Measurements from ENCODE around the gene GRM1.

The GRM1 gene

GRCh38 chr6:146337376-146337775 lies 308.5 kb downstream of the GRM1 start:
- DNase-seq: no peak

- no peak for DNase-seq
Observed at GRCh38 chr6:146339716-146340115, 310.9 kb downstream of the GRM1 start.

DNA sequence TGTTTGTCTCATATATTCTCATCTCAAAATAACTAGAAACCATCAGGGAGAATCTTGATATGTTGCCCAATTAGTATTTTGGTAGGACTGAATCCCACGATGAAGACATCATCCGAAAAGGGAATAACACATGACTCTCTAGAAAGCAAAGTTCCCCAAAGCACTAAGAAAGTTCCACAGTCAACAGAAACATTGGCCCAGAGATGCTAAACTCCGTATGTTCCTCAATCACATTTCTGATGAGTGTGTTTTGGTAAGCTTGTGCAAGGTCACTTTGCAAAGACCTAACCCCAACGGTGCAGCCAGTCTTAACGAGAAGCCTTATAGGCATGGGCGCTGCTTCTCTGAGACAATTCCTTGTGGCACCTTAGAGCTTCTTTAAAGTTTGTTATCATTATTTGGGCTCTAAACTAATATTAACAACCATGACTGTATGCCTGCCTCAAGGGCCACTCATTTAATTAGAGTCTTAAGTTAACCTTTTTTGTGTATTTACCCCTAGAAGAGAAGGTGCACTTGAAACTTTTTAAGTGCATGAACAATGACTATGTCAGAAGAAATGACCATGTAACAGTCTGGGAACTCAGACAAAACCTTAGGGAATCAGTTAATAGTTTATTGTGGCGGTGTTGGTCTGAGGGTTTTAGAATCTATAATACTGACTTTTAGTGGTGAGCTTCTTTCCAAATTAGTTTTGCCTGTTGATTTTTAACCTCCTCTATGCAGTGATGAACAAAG lies 312.8 kb downstream of the GRM1 start:
- no peak for DNase-seq

GRCh38 chr6:146345598-146345997 lies 316.7 kb downstream of the GRM1 start:
- DNase-seq: no peak

GRCh38 chr6:146347090-146347489 lies 318.2 kb downstream of the GRM1 start:
- no peak for DNase-seq

DNA sequence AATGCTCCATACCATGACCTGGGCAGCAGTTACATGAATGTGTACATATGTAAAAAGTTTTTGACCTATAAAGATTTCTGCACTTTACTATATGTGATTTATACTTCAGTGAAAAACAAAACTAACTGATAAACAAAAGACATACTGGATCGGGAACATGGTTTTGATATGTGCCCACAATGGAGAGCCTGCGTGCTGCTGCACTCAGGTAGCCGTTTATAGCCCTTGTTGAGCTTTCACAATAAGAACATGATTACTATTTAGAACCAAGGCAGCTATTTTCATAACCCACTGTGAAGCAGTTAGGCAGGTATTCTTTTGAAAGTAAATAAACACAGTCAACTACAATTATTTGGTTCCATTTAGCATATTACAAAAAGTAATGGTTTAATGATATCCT lies 318.8 kb downstream of the GRM1 start:
- DNase-seq: no peak

DNA sequence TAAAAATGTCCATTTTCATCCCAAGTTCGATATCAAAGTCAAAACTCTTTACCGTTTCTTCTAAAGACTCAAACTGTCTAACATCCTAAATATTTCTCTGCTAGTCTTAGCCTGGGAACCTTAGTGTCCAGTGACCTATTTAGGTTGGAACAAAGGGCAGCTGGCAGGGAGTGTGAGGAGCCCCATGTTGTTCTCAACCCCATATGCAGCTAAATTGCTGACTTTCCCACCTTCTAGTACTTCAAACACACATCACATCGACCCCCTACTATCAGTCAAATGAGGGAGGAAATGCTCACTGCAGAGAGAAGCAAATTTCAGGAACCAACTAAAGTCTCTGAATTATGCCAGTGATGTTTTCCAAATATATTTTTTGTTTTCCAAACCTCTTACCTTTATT lies 322.2 kb downstream of the GRM1 start:
- DNase-seq: no peak

- DNase-seq: no peak
Observed at GRCh38 chr6:146352163-146352562, 323.3 kb downstream of the GRM1 start.

GRCh38 chr6:146354451-146354850 lies 325.6 kb downstream of the GRM1 start:
- no peak for DNase-seq

DNA sequence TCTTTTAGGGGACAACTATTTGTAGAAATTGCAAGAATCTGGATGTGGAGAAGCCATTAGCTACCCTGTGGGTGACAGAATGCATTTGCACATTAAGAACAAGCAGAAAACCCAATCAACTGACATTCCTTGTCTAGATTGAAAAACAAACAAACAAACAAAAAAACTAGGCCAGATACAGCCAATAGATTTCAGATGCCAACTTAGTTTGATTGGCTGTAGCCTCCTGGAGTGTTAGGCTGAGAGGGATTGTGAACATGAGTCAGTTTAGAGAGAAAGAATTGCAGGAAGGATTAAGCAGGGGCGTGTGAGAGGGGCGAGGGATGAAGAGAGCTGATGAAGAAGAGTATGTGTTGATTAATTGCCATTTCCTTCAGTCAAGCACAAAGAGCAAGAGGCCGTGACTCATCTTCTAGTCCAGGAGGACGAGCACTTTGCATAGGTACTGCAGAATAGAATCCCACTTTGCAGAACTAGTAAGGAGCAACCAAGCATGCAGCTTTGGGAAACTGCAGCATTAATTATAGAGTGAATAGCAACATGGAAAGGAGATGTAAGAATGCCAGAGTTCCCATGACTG lies 326.7 kb downstream of the GRM1 start:
- no peak for DNase-seq

DNA sequence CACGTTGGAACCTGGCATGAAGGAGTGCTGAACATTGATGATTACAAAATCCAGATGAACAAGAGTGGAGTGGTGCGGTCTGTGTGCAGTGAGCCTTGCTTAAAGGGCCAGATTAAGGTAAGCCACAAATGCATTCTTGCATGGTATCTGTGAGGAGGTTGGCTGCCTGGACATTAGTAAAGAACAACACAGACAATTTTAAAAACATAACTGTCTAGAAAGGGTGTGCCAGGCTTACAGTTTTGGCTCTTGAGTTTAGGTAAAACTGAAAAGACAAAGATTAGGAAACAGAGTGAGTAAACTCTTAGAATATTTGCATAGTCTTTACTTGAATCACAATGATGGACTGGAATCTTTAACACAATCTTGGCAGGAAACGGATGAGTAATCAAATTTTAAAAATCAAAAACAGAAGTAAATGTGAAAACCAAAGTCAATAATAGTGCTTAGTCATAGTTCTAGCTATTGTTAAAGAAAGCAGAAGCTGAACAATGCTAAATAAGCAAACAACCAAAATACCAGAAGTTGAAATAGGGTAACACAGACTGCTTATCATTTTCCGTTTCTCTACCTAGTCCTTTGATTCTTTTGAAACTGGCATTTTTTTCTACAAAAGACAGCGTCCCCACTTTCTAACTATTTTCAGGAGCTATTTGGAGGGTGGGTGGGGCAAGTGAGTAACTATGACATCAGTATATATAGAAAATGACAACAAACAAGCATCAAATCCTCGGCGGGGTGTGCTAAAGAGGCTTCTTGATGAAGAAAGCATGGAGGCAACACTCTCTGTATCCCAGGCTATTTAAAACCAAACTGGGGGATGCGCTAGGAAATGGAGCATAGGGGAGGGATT lies 328.9 kb downstream of the GRM1 start:
- DNase-seq: no peak

DNA sequence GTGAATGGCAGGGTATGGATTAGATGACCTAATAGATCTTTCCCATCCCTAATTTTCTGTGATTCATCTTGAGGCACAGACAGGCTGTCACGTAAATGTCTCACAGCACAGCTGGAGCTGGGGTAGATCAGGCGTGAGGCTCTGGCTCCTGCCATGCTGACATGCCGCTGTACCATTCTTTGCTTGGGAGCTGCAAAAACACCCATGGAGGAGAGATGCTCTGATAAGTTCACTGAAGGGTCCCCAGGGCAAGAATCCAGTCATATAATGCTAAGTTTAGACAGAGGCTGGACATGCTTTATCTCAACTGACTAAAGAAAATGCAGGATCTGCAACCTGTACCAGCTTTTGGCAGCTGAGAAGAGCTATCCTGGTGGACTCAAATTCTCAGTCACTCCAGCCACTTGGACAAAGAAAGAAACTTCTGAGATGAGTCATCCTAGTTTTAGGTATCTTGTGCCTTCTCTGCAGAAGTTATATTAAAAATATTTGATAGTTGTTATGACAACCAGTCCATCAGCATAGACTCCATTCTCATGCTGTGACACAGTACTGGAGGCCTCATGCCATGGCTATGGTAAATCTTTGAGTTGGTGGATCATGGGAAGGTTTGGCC lies 329.7 kb downstream of the GRM1 start:
- no peak for DNase-seq

- no peak for DNase-seq
Observed at GRCh38 chr6:146359131-146359530, 330.3 kb downstream of the GRM1 start.

- DNase-seq: no peak
Observed at GRCh38 chr6:146361128-146361924, 332.5 kb downstream of the GRM1 start.

- no peak for DNase-seq
Observed at GRCh38 chr6:146363838-146364607, 335.2 kb downstream of the GRM1 start.

GRCh38 chr6:146364816-146365594 lies 336.1 kb downstream of the GRM1 start:
- DNase-seq: no peak

DNA sequence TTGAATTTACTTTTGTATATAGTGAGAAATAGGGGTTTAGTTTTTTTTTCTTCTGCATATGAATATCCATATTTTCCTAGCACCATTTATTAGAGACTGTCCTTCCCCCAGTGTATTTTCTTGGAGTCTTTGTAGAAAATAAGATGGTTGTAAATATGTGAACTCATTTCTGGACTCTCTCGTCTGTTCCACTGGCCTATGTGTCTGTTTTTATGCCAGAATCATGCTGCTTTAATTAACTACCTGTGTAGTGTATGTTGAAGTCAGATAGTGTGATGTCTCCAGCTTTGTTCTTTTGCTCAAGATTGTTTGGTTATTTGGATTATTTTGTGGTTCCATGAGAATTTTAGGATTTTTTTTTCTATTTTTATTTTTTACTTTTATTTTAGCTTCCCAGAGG lies 338.2 kb downstream of the GRM1 start:
- DNase-seq: no peak

GRCh38 chr6:146369866-146370265 lies 341.0 kb downstream of the GRM1 start:
- no peak for DNase-seq

DNA sequence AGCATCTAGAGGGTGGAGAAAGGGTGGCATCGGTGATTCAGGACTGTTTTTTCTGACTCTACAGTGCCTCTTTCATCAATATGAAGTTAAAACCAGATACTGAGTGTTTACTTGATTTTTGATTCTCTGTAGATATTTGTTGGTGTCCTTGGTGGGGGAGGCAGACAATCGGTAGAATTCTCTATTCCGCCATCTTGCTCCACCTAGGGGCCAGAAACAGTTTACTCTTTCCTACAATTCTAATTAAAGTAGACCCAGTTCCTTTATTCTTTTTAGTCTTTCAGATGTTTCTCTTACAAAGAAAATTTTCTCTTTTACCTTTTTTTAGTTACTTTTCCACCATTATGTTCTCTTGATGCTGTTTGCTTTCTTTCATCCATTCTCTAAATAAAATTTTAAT lies 352.6 kb downstream of the GRM1 start:
- DNase-seq: no peak

DNA sequence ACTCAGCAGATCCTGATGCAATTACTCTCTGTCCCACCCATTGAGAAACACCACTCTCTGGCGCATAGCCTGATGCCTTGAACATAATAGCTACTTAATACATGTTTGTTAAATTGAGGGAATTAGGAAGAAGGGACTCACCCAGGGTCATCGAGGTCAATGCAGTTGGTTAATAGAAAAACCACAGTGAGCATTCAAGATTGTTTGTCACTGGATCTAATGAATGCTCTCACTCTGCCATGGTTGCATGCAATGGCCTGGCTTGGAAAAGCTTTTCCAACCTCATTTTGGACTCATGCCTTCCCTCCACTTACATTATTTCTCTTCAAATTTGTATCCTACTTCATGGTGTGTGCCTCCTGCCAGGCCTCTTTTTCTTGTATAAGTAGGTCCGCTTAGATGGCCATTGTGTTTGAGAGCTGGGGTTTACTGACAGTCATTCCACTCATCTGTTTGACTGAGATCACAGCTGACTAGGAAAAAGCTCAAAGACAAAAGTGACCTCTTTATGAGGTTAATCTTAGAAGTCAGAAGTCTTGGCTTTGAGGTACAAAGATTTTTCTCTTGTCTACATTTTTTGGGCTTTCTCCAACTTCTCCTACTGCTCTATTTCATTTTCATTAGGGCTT lies 360.0 kb downstream of the GRM1 start:
- DNase-seq: no peak

- no peak for DNase-seq
Observed at GRCh38 chr6:146389740-146390139, 360.9 kb downstream of the GRM1 start.
